GM21619 (cell line): Measurements from ENCODE around the gene PRSS37.
"Not testable (repeated sequence)": the region's sequence is repeated elsewhere in the genome, so short reads cannot be mapped to it uniquely, and the experiment has no call there.

Source experiments
- ATAC-seq: cut with Tn5 transposase; IDR thresholded peaks from one replicate; pipeline ENCODE4 v1.9.1; 2021; ENCODE audit not compliant: unreplicated experiment

The PRSS37 gene

GRCh38 chr7:141841385-141841784 lies at the start of gene PRSS37:
PRSS37 (minus strand) TSS chr7:141841485; CDS start chr7:141841049, 436 bp downstream.
- ATAC-seq = no peak

GRCh38 chr7:141889321-141889720 lies 48.0 kb upstream of the PRSS37 start:
- ATAC-seq = no peak

- ATAC-seq = peak; percentile 83
These were observed 43.4 kb upstream of the PRSS37 start for GRCh38 chr7:141884539-141885225.

GRCh38 chr7:141880960-141881359 lies 39.7 kb upstream of the PRSS37 start:
- ATAC-seq = no peak

- ATAC-seq = no peak
These were observed 36.1 kb upstream of the PRSS37 start for GRCh38 chr7:141877365-141877764.

- ATAC-seq = no peak
These were observed 35.1 kb upstream of the PRSS37 start for GRCh38 chr7:141876371-141876770.

GRCh38 chr7:141875453-141875852 lies 34.2 kb upstream of the PRSS37 start:
- ATAC-seq = no peak

- ATAC-seq = no peak
These were observed 33.5 kb upstream of the PRSS37 start for GRCh38 chr7:141874787-141875186.

- ATAC-seq = no peak
These were observed 31.6 kb upstream of the PRSS37 start for GRCh38 chr7:141872931-141873330.

GRCh38 chr7:141866974-141867373 lies 25.7 kb upstream of the PRSS37 start:
- no peak for ATAC-seq

- no peak for ATAC-seq
These were observed 23.6 kb upstream of the PRSS37 start for GRCh38 chr7:141864765-141865447.

GRCh38 chr7:141860207-141860606 lies 18.9 kb upstream of the PRSS37 start:
- ATAC-seq = no peak

GRCh38 chr7:141847996-141848395 lies 6.7 kb upstream of the PRSS37 start:
- no peak for ATAC-seq

- ATAC-seq = no peak
These were observed 3.0 kb upstream of the PRSS37 start for GRCh38 chr7:141844256-141844655.

GRCh38 chr7:141842904-141843303 lies 1.6 kb upstream of the PRSS37 start:
- ATAC-seq = no peak

- no peak for ATAC-seq
These were observed 577 bp downstream of the PRSS37 start for GRCh38 chr7:141840708-141841107.

- no peak for ATAC-seq
These were observed 2.0 kb downstream of the PRSS37 start for GRCh38 chr7:141839256-141839655.

- ATAC-seq = no peak
These were observed 2.7 kb downstream of the PRSS37 start for GRCh38 chr7:141838581-141838980.

- ATAC-seq = no peak
These were observed 3.6 kb downstream of the PRSS37 start for GRCh38 chr7:141837683-141838082.

GRCh38 chr7:141822432-141822831 lies 18.9 kb downstream of the PRSS37 start:
- ATAC-seq = not testable (repeated sequence)

GRCh38 chr7:141820067-141820466 lies 21.2 kb downstream of the PRSS37 start:
- ATAC-seq = no peak

- no peak for ATAC-seq
These were observed 48.8 kb downstream of the PRSS37 start for GRCh38 chr7:141792526-141792925.

GRCh38 chr7:141789917-141790316 lies 51.4 kb downstream of the PRSS37 start, which contains the start of gene TAS2R5:
TAS2R5 (plus strand) TSS chr7:141790217; CDS start chr7:141790362, 145 bp downstream.
- no peak for ATAC-seq
